ENCODE data around the gene GMIP. TPM values are rescaled to one million over a fixed set of nuclear protein-coding genes. Genes with fewer than 3 reads are reported as not detected.

Gene GMIP
- total and polyA plus RNA-seq, 4 donors = 0.89 to 6.5 (median 4.3) TPM

DNA sequence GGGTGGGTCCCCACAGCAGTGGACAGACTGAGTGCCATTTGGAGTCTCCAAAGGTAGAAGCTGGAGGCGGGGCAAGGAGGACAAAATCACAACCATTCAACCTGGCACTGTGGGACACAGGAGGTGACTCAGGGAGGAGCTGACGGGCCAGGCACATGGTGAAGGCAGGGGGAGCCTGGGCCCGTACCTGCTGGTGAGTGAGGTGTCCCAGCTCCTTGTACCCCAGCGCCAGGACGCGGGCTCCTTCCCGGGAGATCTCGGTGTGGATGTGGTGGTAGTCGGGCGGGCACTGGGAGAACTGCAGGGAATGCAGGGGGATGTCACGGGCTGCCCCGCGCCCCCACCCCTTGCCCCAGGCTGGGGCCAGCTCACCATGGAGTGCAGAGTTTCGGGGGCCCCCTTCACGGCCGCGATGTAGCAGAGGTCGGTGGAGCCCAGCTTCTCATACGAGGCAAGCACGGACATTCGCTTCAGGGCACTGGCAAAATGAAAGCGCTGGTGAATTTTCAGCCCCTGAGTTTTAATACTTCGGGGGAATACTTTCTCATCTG, 10.2 kb upstream of the GMIP start:
- Histone ChIP-seq H3K27me3 (ENCODE audit: control insufficient read depth in 4 of 4, insufficient read depth in 4 of 4, low read length in 3 of 4) (no peaks in the 10 kb centered on the region), H3K27ac (ENCODE audit: low read depth in 1 of 2, low read length in 2 of 2) (no peak overlapping the region), H3K36me3 (ENCODE audit: control insufficient read depth in 4 of 4, insufficient read depth in 3 of 4, low read depth in 1 of 4, low read length in 3 of 4) (peaks cover 31 to 95% (median 59%) of the 10 kb centered on the region in 4 donors), H3K9ac (ENCODE audit: low read depth in 1 of 2, low read length in 2 of 2) (no peak overlapping the region), H3K4me3 (ENCODE audit: low read depth in 1 of 3, low read length in 3 of 3) (no peak overlapping the region), H3K9me3 (ENCODE audit: control insufficient read depth in 4 of 4, low read length in 3 of 4) (no peaks in the 10 kb centered on the region), H3K4me1 (ENCODE audit: control insufficient read depth in 4 of 4, insufficient read depth in 4 of 4, low read length in 3 of 4) (no peaks in the 10 kb centered on the region)
- no peak for DNase-seq (ENCODE audit: low spot score)
- TF ChIP-seq, protein P1, sequence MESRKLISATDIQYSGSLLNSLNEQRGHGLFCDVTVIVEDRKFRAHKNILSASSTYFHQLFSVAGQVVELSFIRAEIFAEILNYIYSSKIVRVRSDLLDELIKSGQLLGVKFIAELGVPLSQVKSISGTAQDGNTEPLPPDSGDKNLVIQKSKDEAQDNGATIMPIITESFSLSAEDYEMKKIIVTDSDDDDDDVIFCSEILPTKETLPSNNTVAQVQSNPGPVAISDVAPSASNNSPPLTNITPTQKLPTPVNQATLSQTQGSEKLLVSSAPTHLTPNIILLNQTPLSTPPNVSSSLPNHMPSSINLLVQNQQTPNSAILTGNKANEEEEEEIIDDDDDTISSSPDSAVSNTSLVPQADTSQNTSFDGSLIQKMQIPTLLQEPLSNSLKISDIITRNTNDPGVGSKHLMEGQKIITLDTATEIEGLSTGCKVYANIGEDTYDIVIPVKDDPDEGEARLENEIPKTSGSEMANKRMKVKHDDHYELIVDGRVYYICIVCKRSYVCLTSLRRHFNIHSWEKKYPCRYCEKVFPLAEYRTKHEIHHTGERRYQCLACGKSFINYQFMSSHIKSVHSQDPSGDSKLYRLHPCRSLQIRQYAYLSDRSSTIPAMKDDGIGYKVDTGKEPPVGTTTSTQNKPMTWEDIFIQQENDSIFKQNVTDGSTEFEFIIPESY (IDR thresholded peaks at IDR 0.05) = no peak
- TF ChIP-seq JUND (IDR thresholded peaks at IDR 0.05) (no peak), SP1 (IDR thresholded peaks at IDR 0.05) (no peak), FOXA2 (IDR thresholded peaks at IDR 0.05) (no peak), RAD21 (IDR thresholded peaks at IDR 0.05) (no peak), HNF4A (conservative IDR thresholded peaks at IDR 0.05) (no peak), RXRA (IDR thresholded peaks at IDR 0.05) (no peak), HNF4G (IDR thresholded peaks at IDR 0.05) (no peak), EGR1 (IDR thresholded peaks at IDR 0.05; ENCODE audit: low read depth in 2 of 2) (no peak), NR2F2 (IDR thresholded peaks at IDR 0.05) (no peak), FOXA1 (IDR thresholded peaks at IDR 0.05) (no peak), GABPA (IDR thresholded peaks at IDR 0.05 in 1 of 2, conservative IDR thresholded peaks at IDR 0.05 in 1 of 2) (no peak), TAF1 (conservative IDR thresholded peaks at IDR 0.05) (no peak), YY1 (IDR thresholded peaks at IDR 0.05) (no peak)
- TF ChIP-seq, protein P2, sequence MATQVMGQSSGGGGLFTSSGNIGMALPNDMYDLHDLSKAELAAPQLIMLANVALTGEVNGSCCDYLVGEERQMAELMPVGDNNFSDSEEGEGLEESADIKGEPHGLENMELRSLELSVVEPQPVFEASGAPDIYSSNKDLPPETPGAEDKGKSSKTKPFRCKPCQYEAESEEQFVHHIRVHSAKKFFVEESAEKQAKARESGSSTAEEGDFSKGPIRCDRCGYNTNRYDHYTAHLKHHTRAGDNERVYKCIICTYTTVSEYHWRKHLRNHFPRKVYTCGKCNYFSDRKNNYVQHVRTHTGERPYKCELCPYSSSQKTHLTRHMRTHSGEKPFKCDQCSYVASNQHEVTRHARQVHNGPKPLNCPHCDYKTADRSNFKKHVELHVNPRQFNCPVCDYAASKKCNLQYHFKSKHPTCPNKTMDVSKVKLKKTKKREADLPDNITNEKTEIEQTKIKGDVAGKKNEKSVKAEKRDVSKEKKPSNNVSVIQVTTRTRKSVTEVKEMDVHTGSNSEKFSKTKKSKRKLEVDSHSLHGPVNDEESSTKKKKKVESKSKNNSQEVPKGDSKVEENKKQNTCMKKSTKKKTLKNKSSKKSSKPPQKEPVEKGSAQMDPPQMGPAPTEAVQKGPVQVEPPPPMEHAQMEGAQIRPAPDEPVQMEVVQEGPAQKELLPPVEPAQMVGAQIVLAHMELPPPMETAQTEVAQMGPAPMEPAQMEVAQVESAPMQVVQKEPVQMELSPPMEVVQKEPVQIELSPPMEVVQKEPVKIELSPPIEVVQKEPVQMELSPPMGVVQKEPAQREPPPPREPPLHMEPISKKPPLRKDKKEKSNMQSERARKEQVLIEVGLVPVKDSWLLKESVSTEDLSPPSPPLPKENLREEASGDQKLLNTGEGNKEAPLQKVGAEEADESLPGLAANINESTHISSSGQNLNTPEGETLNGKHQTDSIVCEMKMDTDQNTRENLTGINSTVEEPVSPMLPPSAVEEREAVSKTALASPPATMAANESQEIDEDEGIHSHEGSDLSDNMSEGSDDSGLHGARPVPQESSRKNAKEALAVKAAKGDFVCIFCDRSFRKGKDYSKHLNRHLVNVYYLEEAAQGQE (IDR thresholded peaks at IDR 0.05) = no peak
- TF ChIP-seq, protein P3, sequence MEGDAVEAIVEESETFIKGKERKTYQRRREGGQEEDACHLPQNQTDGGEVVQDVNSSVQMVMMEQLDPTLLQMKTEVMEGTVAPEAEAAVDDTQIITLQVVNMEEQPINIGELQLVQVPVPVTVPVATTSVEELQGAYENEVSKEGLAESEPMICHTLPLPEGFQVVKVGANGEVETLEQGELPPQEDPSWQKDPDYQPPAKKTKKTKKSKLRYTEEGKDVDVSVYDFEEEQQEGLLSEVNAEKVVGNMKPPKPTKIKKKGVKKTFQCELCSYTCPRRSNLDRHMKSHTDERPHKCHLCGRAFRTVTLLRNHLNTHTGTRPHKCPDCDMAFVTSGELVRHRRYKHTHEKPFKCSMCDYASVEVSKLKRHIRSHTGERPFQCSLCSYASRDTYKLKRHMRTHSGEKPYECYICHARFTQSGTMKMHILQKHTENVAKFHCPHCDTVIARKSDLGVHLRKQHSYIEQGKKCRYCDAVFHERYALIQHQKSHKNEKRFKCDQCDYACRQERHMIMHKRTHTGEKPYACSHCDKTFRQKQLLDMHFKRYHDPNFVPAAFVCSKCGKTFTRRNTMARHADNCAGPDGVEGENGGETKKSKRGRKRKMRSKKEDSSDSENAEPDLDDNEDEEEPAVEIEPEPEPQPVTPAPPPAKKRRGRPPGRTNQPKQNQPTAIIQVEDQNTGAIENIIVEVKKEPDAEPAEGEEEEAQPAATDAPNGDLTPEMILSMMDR (IDR thresholded peaks at IDR 0.05; ENCODE audit: low read depth, low read length, missing input control) = no peak
- TF ChIP-seq, protein P4, sequence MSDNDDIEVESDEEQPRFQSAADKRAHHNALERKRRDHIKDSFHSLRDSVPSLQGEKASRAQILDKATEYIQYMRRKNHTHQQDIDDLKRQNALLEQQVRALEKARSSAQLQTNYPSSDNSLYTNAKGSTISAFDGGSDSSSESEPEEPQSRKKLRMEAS (IDR thresholded peaks at IDR 0.05) = no peak
- 98% methylated on average over 23 of the region's 23 CpGs for WGBS

Data from liver (tissue), 9 donors.